Hepatocyte (in vitro differentiated cells): ENCODE results near the gene TTF2.

ENCODE experiments used
- EZH2 ChIP-seq: fragments of 200-600 bp; sonication (generic); IDR thresholded peaks from 2 replicates; pipeline ENCODE4 v1.6.1; 2016; ENCODE audit warnings: antibody characterized with exemption, mild to moderate bottlenecking, borderline replicate concordance
- EZH2phosphoT487 ChIP-seq: fragments of 200-600 bp; sonication (generic); IDR thresholded peaks from one replicate; pipeline ENCODE4 v1.6.1; 2018; ENCODE audit warnings: antibody characterized with exemption, mild to moderate bottlenecking, low read depth, moderate library complexity; ENCODE audit not compliant: unreplicated experiment, severe bottlenecking
- TF ChIP-seq, protein P1 (sequence below): fragments of 200-600 bp; sonication (generic); IDR thresholded peaks from 2 replicates; pipeline ENCODE4 v1.5.1; 2016; ENCODE audit warnings: antibody characterized with exemption, mild to moderate bottlenecking; ENCODE audit not compliant: poor library complexity

DNA sequence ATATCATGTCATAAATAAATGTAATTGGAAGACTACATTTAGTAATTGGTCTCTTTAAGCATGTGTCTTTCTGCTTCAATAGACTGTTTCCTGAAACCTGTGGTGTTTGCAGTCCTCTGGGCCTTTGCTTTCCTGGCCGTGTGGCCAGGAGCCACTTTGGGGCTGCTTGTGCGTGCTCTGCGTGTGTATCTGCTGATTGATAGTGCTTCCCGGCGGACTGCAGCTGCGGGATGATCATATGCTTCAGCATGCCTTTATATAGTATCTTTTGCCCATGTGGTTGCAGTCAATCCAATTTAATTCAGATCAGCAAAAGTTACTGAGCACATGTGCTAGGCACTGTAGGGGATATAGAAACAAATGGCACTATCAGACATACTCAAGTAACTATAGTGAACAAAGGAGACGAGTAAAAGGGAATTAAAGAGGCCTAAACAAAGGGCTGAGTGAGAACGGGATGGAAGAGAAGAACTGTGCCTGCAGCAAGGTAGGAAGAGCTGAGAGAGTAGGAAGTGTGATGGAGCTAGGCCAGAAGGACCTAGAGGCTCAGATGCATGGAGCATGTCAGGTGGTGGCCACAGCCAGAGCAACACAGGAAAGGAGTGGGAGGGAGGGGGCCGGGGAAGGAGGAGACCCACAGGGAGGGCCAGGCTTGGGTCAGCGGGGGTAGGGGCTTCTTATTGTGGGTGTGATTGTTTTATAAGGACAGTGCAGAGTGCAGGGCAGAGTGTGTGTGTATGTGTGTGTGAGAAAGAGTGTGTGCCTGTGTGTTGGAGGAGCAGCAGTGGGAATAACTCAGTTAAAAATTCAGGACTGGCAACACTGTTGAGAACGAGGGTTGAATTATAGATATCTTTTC, 27.2 kb upstream of the TTF2 start:
- TF ChIP-seq, protein P1, sequence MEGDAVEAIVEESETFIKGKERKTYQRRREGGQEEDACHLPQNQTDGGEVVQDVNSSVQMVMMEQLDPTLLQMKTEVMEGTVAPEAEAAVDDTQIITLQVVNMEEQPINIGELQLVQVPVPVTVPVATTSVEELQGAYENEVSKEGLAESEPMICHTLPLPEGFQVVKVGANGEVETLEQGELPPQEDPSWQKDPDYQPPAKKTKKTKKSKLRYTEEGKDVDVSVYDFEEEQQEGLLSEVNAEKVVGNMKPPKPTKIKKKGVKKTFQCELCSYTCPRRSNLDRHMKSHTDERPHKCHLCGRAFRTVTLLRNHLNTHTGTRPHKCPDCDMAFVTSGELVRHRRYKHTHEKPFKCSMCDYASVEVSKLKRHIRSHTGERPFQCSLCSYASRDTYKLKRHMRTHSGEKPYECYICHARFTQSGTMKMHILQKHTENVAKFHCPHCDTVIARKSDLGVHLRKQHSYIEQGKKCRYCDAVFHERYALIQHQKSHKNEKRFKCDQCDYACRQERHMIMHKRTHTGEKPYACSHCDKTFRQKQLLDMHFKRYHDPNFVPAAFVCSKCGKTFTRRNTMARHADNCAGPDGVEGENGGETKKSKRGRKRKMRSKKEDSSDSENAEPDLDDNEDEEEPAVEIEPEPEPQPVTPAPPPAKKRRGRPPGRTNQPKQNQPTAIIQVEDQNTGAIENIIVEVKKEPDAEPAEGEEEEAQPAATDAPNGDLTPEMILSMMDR: no peak
- TF ChIP-seq EZH2 (no peak), EZH2phosphoT487 (no peak)
